ENCODE results near the gene PDE10A. TPM values are rescaled to one million over a fixed set of nuclear protein-coding genes. Genes with fewer than 3 reads are reported as not detected.

PDE10A gene
- total RNA-seq, 4 donors from 2014 or later: 2.9 to 8.8 (median 3.9) TPM

GRCh38 chr6:165588515-165588914, 74.5 kb downstream of the PDE10A start:
- Histone ChIP-seq H3K4me3 (no peak overlapping the region), H3K27me3 (no peaks in the 10 kb centered on the region), H3K9me3 (peaks cover 0 to 9% (median 0%) of the 10 kb centered on the region in 4 donors), H3K4me1 (no peaks in the 10 kb centered on the region), H3K36me3 (no peaks in the 10 kb centered on the region), H3K27ac (replicated peaks in 1 of 4) (no peak overlapping the region)
- WGBS: 90% methylated on average over 1 of the region's 1 CpG
- DNase-seq (ENCODE audit: extremely low spot score): no peak
- TF ChIP-seq CTCF (IDR thresholded peaks at IDR 0.05) (no peak), EP300 (IDR thresholded peaks at IDR 0.05) (no peak), POLR2A (IDR thresholded peaks at IDR 0.05; ENCODE audit: low read depth) (no peak), POLR2AphosphoS5 (IDR thresholded peaks at IDR 0.05) (no peak)
- intact Hi-C loops (cut with DNase I): no loop called here

- Histone ChIP-seq H3K27me3 (no peaks in the 10 kb centered on the region), H3K36me3 (no peaks in the 10 kb centered on the region), H3K9me3 (peaks cover 0 to 9% (median 0%) of the 10 kb centered on the region in 4 donors), H3K27ac (replicated peaks in 1 of 4) (no peak overlapping the region), H3K4me3 (no peak overlapping the region), H3K4me1 (no peaks in the 10 kb centered on the region)
- intact Hi-C loops (cut with DNase I): no loop called here
- no peak for TF ChIP-seq POLR2A (IDR thresholded peaks at IDR 0.05; ENCODE audit: low read depth)
- DNase-seq (ENCODE audit: extremely low spot score): no peak
- 89% methylated on average over 5 of the region's 5 CpGs for WGBS
Measured at GRCh38 chr6:165587206-165587605, 75.8 kb downstream of the PDE10A start.

- peaks cover 0 to 9% (median 0%) of the 10 kb centered on the region in 4 donors for H3K9me3 ChIP-seq
- H3K36me3 ChIP-seq: no peaks in the 10 kb centered on the region
- H3K27ac ChIP-seq (replicated peaks in 1 of 4): no peak overlapping the region
- H3K4me1 ChIP-seq: no peaks in the 10 kb centered on the region
- no peak overlapping the region for H3K4me3 ChIP-seq
- no peak for DNase-seq (ENCODE audit: extremely low spot score)
- WGBS: 79% methylated on average over 3 of the region's 3 CpGs
- TF ChIP-seq POLR2A (IDR thresholded peaks at IDR 0.05; ENCODE audit: low read depth) (no peak), EP300 (IDR thresholded peaks at IDR 0.05) (no peak)
- no peaks in the 10 kb centered on the region for H3K27me3 ChIP-seq
- intact Hi-C loops (cut with DNase I): no loop called here
Measured at GRCh38 chr6:165586706-165587105, 76.3 kb downstream of the PDE10A start.

- H3K4me3 ChIP-seq: no peak overlapping the region
- no peaks in the 10 kb centered on the region for H3K27me3 ChIP-seq
- H3K4me1 ChIP-seq: no peaks in the 10 kb centered on the region
- H3K9me3 ChIP-seq: peaks cover 0 to 9% (median 0%) of the 10 kb centered on the region in 4 donors
- no peak overlapping the region for H3K27ac ChIP-seq (replicated peaks in 1 of 4)
- TF ChIP-seq POLR2AphosphoS5 (IDR thresholded peaks at IDR 0.05) (no peak), EP300 (IDR thresholded peaks at IDR 0.05) (no peak), CTCF (IDR thresholded peaks at IDR 0.05) (no peak), POLR2A (IDR thresholded peaks at IDR 0.05; ENCODE audit: low read depth) (no peak)
- intact Hi-C loops (cut with DNase I): no loop called here
- no peak for DNase-seq (ENCODE audit: extremely low spot score)
- H3K36me3 ChIP-seq: no peaks in the 10 kb centered on the region
Measured at GRCh38 chr6:165585060-165585459, 78.0 kb downstream of the PDE10A start.

GRCh38 chr6:165584541-165584940, 78.5 kb downstream of the PDE10A start:
- no peak for TF ChIP-seq CTCF (IDR thresholded peaks at IDR 0.05)
- no peak for TF ChIP-seq POLR2AphosphoS5 (IDR thresholded peaks at IDR 0.05)
- TF ChIP-seq EP300 (IDR thresholded peaks at IDR 0.05): no peak
- no peak for TF ChIP-seq POLR2A (IDR thresholded peaks at IDR 0.05; ENCODE audit: low read depth)
- Histone ChIP-seq H3K9me3 (peaks cover 0 to 9% (median 0%) of the 10 kb centered on the region in 4 donors), H3K36me3 (no peaks in the 10 kb centered on the region), H3K4me3 (no peak overlapping the region), H3K27me3 (no peaks in the 10 kb centered on the region), H3K4me1 (no peaks in the 10 kb centered on the region), H3K27ac (replicated peaks in 1 of 4) (no peak overlapping the region)
- intact Hi-C loops (cut with DNase I): no loop called here
- WGBS: 100% methylated on average over 1 of the region's 1 CpG
- DNase-seq (ENCODE audit: extremely low spot score): no peak

GRCh38 chr6:165581678-165582077, 81.4 kb downstream of the PDE10A start:
- intact Hi-C loops (cut with DNase I): no loop called here
- H3K4me1 ChIP-seq: no peaks in the 10 kb centered on the region
- H3K9me3 ChIP-seq: peaks cover 0 to 9% (median 0%) of the 10 kb centered on the region in 4 donors
- WGBS: 95% methylated on average over 1 of the region's 1 CpG
- no peak for TF ChIP-seq EP300 (IDR thresholded peaks at IDR 0.05)
- no peak for TF ChIP-seq POLR2AphosphoS5 (IDR thresholded peaks at IDR 0.05)
- no peak for TF ChIP-seq CTCF (IDR thresholded peaks at IDR 0.05)
- TF ChIP-seq POLR2A (IDR thresholded peaks at IDR 0.05; ENCODE audit: low read depth): no peak
- no peaks in the 10 kb centered on the region for H3K27me3 ChIP-seq
- no peak for DNase-seq (ENCODE audit: extremely low spot score)
- no peak overlapping the region for H3K27ac ChIP-seq (replicated peaks in 1 of 4)
- no peak overlapping the region for H3K4me3 ChIP-seq
- H3K36me3 ChIP-seq: no peaks in the 10 kb centered on the region

All from esophagus muscularis mucosa (tissue), 4 donors.